ENCODE measurements around the gene RPL14. TPM values are rescaled to one million over a fixed set of nuclear protein-coding genes. Genes with fewer than 3 reads are reported as not detected.
A peak's percentile ranks its signal among the peaks of the same experiment; 100 is the strongest.

RPL14 gene
- total and polyA plus RNA-seq, 10 of the 15 experiments (the other 5 are each of a cell fraction or from before 2014, with no cell fraction given), result 530 to 3,008 (median 1,136) TPM

- no TSS peak for BruUV-seq (replicated peaks)
- H3K36me3 ChIP-seq (ENCODE audit: control insufficient read depth in 2 of 2, insufficient read depth in 2 of 2, low read length in 1 of 2), result peaks cover 0 to 5% of the 10 kb centered on the region in 2 experiments; a peak in 1 of 4 replicates
- H4K20me1 ChIP-seq (ENCODE audit: control insufficient read depth, insufficient read depth), result no peaks in the 10 kb centered on the region
- H3K9me3 ChIP-seq (replicated peaks; ENCODE audit: control insufficient read depth, insufficient read depth, low read length), result no peaks in the 10 kb centered on the region
- POLR2A ChIA-PET, result interaction anchor here (1.1 to 4.1 kb wide), 4 partner anchors 18 to 47 kb away, joined by 3 to 20 read pairs (median 7); partner anchors contain the start of genes RPL14 and ZNF621
- peak overlapping the region; percentile 83 for H3K9ac ChIP-seq (ENCODE audit: control insufficient read depth, insufficient read depth, low read length)
- intact Hi-C loops (cut with micrococcal nuclease; ENCODE audit: unreplicated experiment), result loop anchor here (2.0 to 5.0 kb wide), 2 partner anchors 21 to 45 kb away; partner anchors contain the start of genes RPL14 and ZNF621
- peak overlapping the region; percentile 66 for H3K4me2 ChIP-seq (ENCODE audit: control insufficient read depth, insufficient read depth)
- TF ChIP-seq RBBP5 (conservative IDR thresholded peaks at IDR 0.05), result no peak
- TF ChIP-seq USF1 (IDR thresholded peaks at IDR 0.05; ENCODE audit: borderline replicate concordance, extremely low read length, insufficient read depth, low read depth, low read length), result no peak
- TF ChIP-seq IRF3 (IDR thresholded peaks at IDR 0.05), result no peak
- no peak for TF ChIP-seq FOS (IDR thresholded peaks at IDR 0.05; ENCODE audit: borderline replicate concordance, extremely low read depth, insufficient read length)
- TF ChIP-seq E4F1 (IDR thresholded peaks at IDR 0.05; ENCODE audit: borderline replicate concordance, partially characterized antibody), result no peak
- no peak for TF ChIP-seq EGR1 (IDR thresholded peaks at IDR 0.05; ENCODE audit: borderline replicate concordance in 1 of 2, low read depth in 2 of 2, low read length in 2 of 2)
- H3K4me1 ChIP-seq (ENCODE audit: control insufficient read depth, insufficient read depth, low read length), result 0 out of 2 replicates have a peak, but pooled peaks cover 2% of the 10 kb centered on the region
- SMC1A ChIA-PET (ENCODE audit: uncharacterized antibody, unreplicated experiment), result interaction anchor here (1.4 kb wide), 1 partner anchor 19 kb away, joined by 4 read pairs; no protein-coding TSS in a partner anchor
- H3K79me2 ChIP-seq (ENCODE audit: control insufficient read depth, insufficient read depth, low read length), result no peaks in the 10 kb centered on the region
- CTCF ChIA-PET, result interaction anchor here (1.5 to 4.1 kb wide), 2 partner anchors 28 to 46 kb away, joined by 4 to 18 read pairs; partner anchors contain the start of gene ZNF620
- H3K27ac ChIP-seq (ENCODE audit: control insufficient read depth, insufficient read depth), result no peak overlapping the region
- H3K4me3 ChIP-seq, result peak overlapping the region; percentile 72
- in situ Hi-C loops (cut with MboI), result no loop called here
- ATAC-seq (peak; percentile 33), FAIRE-seq (no peak), DNase-seq (ENCODE audit: low read depth, low spot score) (no peak)
- RAD21 ChIA-PET (ENCODE audit: unreplicated experiment), result interaction anchor here (1.2 kb wide), 1 partner anchor 21 kb away, joined by 4 read pairs; the partner anchor contains the start of gene RPL14
- WGBS (ENCODE audit: insufficient coverage, insufficient replicate concordance, low lambda C conversion rate, missing lambda C conversion rate), result 85% methylated on average over 4 of the region's 4 CpGs
- peak overlapping the region; percentile 76 for H2AFZ ChIP-seq (ENCODE audit: control insufficient read depth, low read depth, low read length)
- H3K27me3 ChIP-seq (replicated peaks in 1 of 2; ENCODE audit: control insufficient read depth in 2 of 2, insufficient read depth in 2 of 2, low read length in 1 of 2), result no peaks in the 10 kb centered on the region
Measured at GRCh38 chr3:40477666-40478065, 20.5 kb downstream of the RPL14 start.

All from GM12878 (cell line).